DOHH2 (cell line): ENCODE measurements around the gene THOC1.

ENCODE experiments used
- EZH2phosphoT487 ChIP-seq: fragments of 200-600 bp; sonication (generic); IDR thresholded peaks from 2 replicates; pipeline ENCODE4 v1.6.1; 2017; ENCODE audit warnings: borderline replicate concordance, mild to moderate bottlenecking, antibody characterized with exemption, low read length, moderate library complexity, mixed read lengths
- TF ChIP-seq, protein P1 (sequence below): fragments of 200-600 bp; sonication (generic); IDR thresholded peaks from one replicate; pipeline ENCODE4 v1.5.1; 2014; ENCODE audit warnings: antibody characterized with exemption, mild to moderate bottlenecking, low read depth, low read length; ENCODE audit not compliant: poor library complexity, severe bottlenecking

DNA sequence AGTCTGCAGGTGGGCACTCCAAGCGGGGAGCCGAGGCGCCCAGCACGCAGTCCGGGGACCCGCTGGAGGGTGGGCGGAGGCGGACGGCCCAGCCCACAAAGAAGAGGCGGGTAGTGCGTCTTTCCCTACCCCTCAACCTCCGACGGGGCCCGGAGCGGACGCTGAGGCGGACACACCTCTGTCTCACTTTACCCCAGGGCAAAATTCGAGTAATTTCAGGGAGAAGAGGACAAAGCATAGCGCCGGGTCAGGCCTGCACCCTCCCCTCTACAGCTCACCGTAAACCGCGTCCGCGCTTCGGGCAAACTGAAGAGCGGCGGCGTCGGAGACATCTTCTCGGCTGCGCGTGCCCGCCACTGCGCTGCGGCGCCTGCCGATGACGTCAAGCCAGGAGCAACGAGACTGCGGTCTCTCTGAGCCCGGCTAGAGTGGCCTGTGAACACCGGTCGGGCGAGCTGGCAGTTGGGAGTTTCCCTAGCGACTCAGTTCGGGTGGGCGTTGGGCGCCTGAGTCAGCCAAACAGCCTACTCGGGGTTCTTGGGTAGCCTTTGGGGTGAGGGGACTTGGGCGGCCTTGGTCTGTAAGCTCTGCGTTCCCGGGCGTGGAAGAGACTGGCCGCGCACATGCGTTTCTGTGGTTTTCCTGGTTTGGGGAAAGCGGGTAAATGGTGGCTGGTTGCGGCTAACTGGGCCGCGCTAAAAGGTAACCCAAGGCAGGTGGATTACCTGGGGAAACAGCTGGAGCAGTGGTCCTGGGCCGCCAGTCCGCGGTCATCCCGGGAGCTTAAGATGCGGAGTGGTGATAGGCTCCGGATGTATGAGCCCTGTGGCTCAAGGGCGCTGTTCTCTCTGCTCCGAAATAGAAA is at the start of gene THOC1:
- TF ChIP-seq, protein P1, sequence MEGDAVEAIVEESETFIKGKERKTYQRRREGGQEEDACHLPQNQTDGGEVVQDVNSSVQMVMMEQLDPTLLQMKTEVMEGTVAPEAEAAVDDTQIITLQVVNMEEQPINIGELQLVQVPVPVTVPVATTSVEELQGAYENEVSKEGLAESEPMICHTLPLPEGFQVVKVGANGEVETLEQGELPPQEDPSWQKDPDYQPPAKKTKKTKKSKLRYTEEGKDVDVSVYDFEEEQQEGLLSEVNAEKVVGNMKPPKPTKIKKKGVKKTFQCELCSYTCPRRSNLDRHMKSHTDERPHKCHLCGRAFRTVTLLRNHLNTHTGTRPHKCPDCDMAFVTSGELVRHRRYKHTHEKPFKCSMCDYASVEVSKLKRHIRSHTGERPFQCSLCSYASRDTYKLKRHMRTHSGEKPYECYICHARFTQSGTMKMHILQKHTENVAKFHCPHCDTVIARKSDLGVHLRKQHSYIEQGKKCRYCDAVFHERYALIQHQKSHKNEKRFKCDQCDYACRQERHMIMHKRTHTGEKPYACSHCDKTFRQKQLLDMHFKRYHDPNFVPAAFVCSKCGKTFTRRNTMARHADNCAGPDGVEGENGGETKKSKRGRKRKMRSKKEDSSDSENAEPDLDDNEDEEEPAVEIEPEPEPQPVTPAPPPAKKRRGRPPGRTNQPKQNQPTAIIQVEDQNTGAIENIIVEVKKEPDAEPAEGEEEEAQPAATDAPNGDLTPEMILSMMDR = no peak
- no peak for TF ChIP-seq EZH2phosphoT487
